OCI-LY1 (cell line): ENCODE measurements around the gene WDR26.

ENCODE experiments used
- EZH2 ChIP-seq: fragments of 200-600 bp; sonication (generic), shearing (Covaris generic); IDR thresholded peaks from 2 replicates; pipeline ENCODE4 v1.8.0; 2017; ENCODE audit warnings: borderline replicate concordance, mixed run types, mild to moderate bottlenecking, antibody characterized with exemption, low read length, moderate library complexity, mixed read lengths
- TF ChIP-seq, protein P1 (sequence below): fragments of 200-600 bp; sonication (generic), shearing (Covaris generic); IDR thresholded peaks from 2 replicates; pipeline ENCODE4 v1.5.1; 2017; ENCODE audit warnings: mild to moderate bottlenecking, antibody characterized with exemption, low read length, moderate library complexity, mixed read lengths

DNA sequence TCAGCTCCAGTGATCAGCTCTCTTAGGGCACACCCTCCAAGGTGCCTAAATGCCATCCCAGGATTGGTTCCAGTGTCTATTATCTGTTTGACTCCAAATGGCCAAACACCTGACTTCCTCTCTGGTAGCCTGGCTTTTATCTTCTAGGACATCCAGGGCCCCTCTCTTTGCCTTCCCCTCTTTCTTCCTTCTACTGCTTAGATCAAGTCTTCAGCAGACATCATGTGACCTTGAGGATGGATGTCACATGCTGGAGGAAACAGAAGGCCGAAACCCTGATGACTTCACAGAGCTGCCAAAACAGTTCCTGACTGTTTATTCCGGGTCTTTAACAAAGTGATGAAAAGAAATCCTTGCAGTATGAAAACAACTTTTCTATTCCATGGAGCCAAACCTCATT lies 24.4 kb upstream of the WDR26 start:
- TF ChIP-seq, protein P1, sequence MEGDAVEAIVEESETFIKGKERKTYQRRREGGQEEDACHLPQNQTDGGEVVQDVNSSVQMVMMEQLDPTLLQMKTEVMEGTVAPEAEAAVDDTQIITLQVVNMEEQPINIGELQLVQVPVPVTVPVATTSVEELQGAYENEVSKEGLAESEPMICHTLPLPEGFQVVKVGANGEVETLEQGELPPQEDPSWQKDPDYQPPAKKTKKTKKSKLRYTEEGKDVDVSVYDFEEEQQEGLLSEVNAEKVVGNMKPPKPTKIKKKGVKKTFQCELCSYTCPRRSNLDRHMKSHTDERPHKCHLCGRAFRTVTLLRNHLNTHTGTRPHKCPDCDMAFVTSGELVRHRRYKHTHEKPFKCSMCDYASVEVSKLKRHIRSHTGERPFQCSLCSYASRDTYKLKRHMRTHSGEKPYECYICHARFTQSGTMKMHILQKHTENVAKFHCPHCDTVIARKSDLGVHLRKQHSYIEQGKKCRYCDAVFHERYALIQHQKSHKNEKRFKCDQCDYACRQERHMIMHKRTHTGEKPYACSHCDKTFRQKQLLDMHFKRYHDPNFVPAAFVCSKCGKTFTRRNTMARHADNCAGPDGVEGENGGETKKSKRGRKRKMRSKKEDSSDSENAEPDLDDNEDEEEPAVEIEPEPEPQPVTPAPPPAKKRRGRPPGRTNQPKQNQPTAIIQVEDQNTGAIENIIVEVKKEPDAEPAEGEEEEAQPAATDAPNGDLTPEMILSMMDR: no peak
- no peak for TF ChIP-seq EZH2
